LHCN-M2 (cell line): Measurements from ENCODE around the gene ARSB. TPM values are rescaled to one million over a fixed set of nuclear protein-coding genes. Genes with fewer than 3 reads are reported as not detected.

Experiments used
- DNase-seq: peaks from one replicate; pipeline ENCODE4 v3.0.0-alpha.2; 2012; ENCODE audit warnings: low read depth
- polyA plus RNA-seq: library from polyadenylated mRNA; unstranded; fragments of >200 nt; gene quantifications from one replicate; pipeline ENCODE4 v1.2.1, GENCODE V29; 2012; ENCODE audit warnings: missing spikeins
- total RNA-seq: library from RNA; depleted of rRNA; stranded (reverse); fragments of >200 nt; gene quantifications from 2 replicates; pipeline ENCODE4 v1.2.3, GENCODE V29; 2014; rRNA removed

ARSB gene
- 21.1 and 27.3 TPM in 2 replicates for total RNA-seq
- polyA plus RNA-seq = 10.6 TPM

DNA sequence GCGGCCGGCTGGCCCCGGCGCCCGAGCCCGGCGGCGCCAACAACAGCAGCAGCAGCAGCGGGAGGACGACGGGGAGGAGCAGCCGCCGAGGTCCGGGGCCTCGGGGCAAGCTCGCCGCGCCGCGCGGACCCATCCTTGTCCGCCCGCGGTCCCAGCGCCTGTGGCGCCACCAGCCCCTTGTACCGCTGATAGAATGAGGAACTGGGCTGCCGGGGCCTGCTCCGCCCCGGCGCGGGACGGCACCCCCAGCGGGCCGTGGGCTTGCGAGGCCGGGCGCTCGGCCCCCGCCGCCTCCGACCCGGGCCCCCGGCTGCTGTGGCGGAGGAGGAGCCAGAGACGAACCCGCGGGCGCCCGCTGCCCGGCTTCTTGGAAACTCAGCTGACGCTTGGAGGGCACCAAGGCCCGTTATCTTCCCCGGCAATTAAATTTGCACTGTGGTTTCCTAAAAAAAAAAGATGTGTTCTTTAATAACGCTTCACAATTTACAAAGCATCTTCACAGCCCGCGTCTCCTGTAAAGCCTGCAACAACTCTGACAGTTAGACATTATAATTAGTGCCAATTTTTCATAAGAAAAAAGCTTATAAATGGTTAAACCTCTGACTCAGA, at the start of gene ARSB:
ARSB (minus strand) TSS at position 195 of the 609 bp plus-strand sequence; CDS start at position 133, 62 bp downstream.
- peak; percentile 50 for DNase-seq

- DNase-seq = no peak
These were observed 47.7 kb upstream of the ARSB start for GRCh38 chr5:79032782-79033181.

- DNase-seq = no peak
These were observed 47.1 kb upstream of the ARSB start for GRCh38 chr5:79032031-79032695.

DNA sequence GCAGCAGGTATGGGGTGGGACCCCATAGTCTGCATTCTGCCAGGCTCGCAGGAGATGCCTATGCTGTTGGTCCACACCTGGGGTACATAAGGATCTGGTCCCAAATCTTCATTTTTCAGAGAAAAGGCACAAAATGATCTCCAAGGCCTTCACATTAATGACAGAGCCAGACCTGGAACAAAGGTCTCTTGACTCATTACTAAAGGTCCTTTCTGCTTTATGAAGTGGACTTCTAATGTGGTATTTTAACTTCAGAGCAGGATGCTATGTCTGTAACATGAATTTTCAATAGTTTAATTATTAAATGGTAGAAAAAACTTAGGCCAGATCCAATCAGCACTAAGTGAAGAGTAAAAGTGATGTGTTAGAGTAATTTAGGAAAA, 46.4 kb upstream of the ARSB start:
- no peak for DNase-seq

DNA sequence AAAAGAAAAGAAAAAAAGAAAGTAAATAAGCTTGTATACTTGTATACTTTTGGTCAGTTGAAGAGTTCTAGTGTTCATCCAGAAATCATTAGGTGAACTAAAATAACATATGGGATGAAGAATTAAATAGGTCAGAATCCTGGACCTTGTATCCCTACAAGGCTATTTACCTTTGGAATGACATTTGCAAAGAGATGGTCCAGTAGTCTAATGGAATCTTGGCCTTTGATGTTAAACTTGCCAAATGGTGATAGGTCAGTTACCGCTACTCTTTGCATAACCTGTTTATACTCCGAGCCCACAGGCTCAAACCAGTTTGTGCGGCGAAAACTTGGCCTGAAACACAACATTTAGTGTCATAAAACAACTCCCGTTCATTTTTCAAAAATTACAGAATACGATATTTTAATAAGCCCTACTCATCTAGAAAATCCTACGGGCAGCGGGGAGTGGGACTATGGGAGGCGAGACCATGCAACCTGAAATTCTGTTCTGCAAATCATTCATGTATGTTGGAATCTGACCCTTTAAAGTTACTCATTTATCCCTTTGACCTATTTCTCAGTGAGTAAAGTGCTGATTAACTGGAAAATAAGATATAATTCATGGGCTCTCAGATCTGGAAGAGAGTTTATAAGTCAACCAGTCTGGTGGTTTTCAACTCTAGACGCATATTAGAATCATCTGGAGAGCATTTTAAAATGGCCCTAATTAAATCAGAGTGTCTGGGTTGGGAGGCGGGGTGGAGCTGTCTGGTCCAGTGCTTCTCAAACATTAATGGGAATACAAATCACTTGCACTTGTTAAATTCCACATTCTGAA, 45.8 kb upstream of the ARSB start:
- DNase-seq = no peak

- peak; percentile 53 for DNase-seq
These were observed 40.0 kb upstream of the ARSB start for GRCh38 chr5:79025054-79025472.

- no peak for DNase-seq
These were observed 38.8 kb upstream of the ARSB start for GRCh38 chr5:79023947-79024346.

- no peak for DNase-seq
These were observed 38.2 kb upstream of the ARSB start for GRCh38 chr5:79023348-79023747.

GRCh38 chr5:79022771-79023170, 37.7 kb upstream of the ARSB start:
- DNase-seq = no peak

GRCh38 chr5:79021753-79022152, 36.6 kb upstream of the ARSB start:
- no peak for DNase-seq

GRCh38 chr5:79020861-79021561, 35.9 kb upstream of the ARSB start:
- peak; percentile 50 for DNase-seq

DNA sequence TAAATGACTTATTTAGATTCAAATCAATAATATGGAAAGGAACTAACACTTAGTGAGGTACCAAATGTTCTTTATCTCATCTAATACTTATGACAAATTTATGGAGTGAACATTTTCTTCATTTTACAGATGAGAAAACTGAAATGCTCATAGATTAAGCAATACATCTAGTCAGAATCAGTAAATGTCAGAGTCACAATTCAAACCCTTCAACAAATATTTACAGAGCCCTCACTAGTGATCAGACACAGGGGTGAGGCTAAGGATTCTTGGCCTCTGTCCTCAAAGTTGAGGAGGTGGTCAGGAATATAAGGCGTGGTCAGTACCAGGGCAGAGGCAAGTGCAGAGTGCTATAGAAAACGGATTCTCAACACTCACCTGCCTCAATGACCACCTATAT, 29.5 kb upstream of the ARSB start:
- DNase-seq = no peak

DNA sequence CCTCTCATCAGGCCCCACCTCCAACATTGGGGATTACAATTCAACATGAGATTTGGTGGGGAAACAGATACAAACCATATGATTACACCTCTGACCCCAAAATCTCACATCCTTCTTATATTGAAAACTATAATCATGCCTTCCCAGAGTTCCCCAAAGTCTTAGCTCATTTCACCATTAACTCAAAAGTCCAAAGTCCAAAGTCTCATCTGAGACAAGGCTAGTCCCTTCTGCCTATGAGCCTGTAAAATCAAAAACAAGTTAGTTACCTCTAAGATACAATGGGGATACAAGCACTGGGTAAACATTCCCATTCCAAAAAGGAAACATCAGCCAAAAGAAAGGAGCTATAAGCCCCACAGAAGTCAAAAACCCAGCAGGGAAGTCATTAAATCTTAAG, 26.8 kb upstream of the ARSB start:
- DNase-seq = no peak

DNA sequence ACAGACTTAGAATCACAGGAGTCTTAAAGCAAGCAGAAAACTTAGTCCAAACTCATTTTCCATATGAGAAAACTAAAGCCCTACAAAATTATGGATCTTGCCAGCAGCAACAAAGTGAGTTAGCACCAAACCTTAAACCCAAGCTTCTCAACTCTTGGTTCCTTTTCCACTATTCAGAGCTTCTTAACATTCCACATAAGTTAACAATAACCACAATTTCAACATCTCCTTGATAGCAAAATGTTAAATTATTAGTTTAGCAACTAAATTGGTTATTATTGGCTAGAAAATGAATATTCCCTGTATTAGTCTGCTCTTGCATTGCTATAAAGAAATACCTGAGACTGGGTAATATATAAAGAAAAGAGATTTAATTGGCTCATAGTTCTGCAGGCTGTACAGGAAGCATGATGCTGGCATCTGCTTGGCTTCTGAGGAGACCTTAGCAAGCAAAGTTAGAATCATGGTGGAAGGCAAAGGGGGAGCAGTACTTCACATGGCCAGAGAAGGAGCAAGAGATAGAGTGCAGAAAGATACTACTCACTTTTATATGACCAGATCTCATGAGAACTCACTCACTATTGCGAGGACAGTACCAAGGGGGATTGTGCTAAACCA, 26.2 kb upstream of the ARSB start:
- no peak for DNase-seq

GRCh38 chr5:79008362-79008761, 23.3 kb upstream of the ARSB start:
- no peak for DNase-seq

DNA sequence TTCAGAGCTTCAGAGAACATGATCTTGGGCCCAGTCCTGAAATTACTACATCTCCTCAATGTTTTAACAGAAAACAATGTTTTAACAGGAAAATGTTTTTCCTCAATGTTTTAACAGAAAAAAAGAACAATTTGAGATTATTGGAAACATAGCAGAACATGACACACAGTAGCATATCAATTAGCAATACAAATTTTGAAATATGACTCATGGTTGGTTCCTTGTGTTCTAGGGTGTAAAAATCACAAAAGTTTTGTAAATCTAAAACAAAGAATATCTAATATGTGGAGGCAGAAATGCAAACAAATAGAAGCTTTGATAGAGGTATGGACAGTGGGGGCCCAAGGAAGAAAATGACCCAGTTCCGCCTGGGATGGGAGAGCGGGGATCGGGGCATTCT, 22.8 kb upstream of the ARSB start:
- no peak for DNase-seq

- no peak for DNase-seq
These were observed 21.0 kb upstream of the ARSB start for GRCh38 chr5:79005936-79006631.

DNA sequence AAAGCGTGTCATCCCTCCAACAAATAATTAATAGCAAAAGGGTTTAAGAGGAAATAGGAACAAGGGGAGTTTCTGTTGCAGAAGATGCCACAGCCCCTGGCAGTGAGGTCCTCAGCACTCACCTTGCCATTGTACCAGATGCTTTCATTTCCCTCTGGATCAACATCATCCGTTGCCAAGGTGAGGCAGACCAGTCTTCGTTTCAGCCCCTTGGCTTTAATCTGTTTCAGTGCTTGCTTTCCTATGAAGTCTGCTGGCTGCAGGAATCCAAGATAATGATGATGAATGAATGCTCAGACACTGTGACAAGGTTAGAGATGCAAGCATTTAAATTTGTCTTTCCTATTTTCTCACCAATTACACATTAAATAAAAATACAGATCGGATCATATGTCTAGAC, 20.0 kb upstream of the ARSB start:
- DNase-seq = no peak

GRCh38 chr5:79002374-79002773, 17.3 kb upstream of the ARSB start:
- no peak for DNase-seq

- DNase-seq = peak; percentile 35
These were observed 16.4 kb upstream of the ARSB start for GRCh38 chr5:79001471-79001870.

DNA sequence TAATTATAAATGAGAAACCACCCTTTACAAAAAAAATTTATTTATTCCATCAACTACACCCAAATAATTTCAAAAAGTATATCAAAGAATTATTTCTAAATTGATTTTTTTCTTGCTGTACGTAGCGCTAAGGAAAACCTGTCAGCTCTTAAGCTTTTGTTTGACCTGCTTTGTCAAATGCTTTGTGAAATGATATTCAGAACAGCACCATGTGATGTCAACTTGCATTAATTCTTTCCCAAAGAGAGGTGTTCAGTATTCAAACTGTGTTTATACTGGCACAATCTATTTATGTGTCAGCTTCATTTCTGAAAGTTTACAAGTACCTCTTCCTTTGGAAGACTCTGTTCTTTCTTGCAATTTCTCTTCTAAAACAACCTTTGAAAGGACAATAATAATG, 12.0 kb upstream of the ARSB start:
- no peak for DNase-seq
